H9 (cell line): ENCODE measurements around the gene DIP2C. TPM values are rescaled to one million over a fixed set of nuclear protein-coding genes. Genes with fewer than 3 reads are reported as not detected.
A peak's percentile ranks its signal among the peaks of the same experiment; 100 is the strongest.

Experiments
- DNase-seq: peaks from one replicate; pipeline ENCODE4 v3.0.0-alpha.2; 2017
- H2AFZ ChIP-seq: one replicate; pipeline ENCODE4 v1.6.1; 2013; ENCODE audit warnings: mild to moderate bottlenecking, low read length, control low read depth, moderate library complexity
- H2AK5ac ChIP-seq: 2 replicates; pipeline ENCODE4 v1.6.1; 2013; ENCODE audit warnings: low read length, control low read depth, mixed read lengths; ENCODE audit not compliant: insufficient read length
- H2BK120ac ChIP-seq: one replicate; pipeline ENCODE4 v1.6.1; 2013; ENCODE audit warnings: low read depth, mild to moderate bottlenecking, low read length, control low read depth, inconsistent platforms; ENCODE audit not compliant: poor library complexity, severe bottlenecking
- H2BK12ac ChIP-seq: 2 replicates; pipeline ENCODE4 v1.6.1; 2013; ENCODE audit warnings: low read length, control low read depth, mixed read lengths, low read depth; ENCODE audit not compliant: insufficient read length
- H2BK15ac ChIP-seq: 2 replicates; pipeline ENCODE4 v1.6.1; 2013; ENCODE audit warnings: low read depth, low read length, control low read depth
- H2BK20ac ChIP-seq: one replicate; pipeline ENCODE4 v1.6.1; 2013; ENCODE audit warnings: low read depth, mild to moderate bottlenecking, low read length, control low read depth, inconsistent platforms; ENCODE audit not compliant: poor library complexity, severe bottlenecking
- H2BK5ac ChIP-seq: 2 replicates; pipeline ENCODE4 v1.6.1; 2013; ENCODE audit warnings: low read length, control low read depth, mixed read lengths; ENCODE audit not compliant: insufficient read length
- H3K14ac ChIP-seq: 2 replicates; pipeline ENCODE4 v1.6.1; 2013; ENCODE audit warnings: low read length, control low read depth; ENCODE audit not compliant: insufficient read depth
- H3K18ac ChIP-seq: 2 replicates; pipeline ENCODE4 v1.6.1; 2013; ENCODE audit warnings: low read depth, mild to moderate bottlenecking, mixed read lengths, low read length, control low read depth; ENCODE audit not compliant: insufficient read length
- H3K23ac ChIP-seq: 2 replicates; pipeline ENCODE4 v1.6.1; 2013; ENCODE audit warnings: low read length, control low read depth, mixed read lengths, low read depth; ENCODE audit not compliant: insufficient read length
- H3K23me2 ChIP-seq: 2 replicates; pipeline ENCODE4 v1.6.1; 2013; ENCODE audit warnings: low read depth, mild to moderate bottlenecking, mixed read lengths, low read length, control low read depth; ENCODE audit not compliant: insufficient read length, poor library complexity, severe bottlenecking
- H3K27ac ChIP-seq: 2 replicates; pipeline ENCODE4 v1.5.1; 2013; ENCODE audit warnings: low read length, control low read depth, mixed read lengths, low read depth; ENCODE audit not compliant: insufficient read length
- H3K27me3 ChIP-seq: 2 replicates; pipeline ENCODE4 v1.6.1; 2013; ENCODE audit warnings: low read length, control low read depth, inconsistent platforms; ENCODE audit not compliant: insufficient read depth
- H3K4ac ChIP-seq: 2 replicates; pipeline ENCODE4 v1.6.1; 2013; ENCODE audit warnings: low read depth, mild to moderate bottlenecking, control low read depth, inconsistent platforms, low read length, moderate library complexity
- H3K4me1 ChIP-seq: 2 replicates; pipeline ENCODE4 v1.6.1; 2013; ENCODE audit warnings: low read length, control low read depth, inconsistent platforms; ENCODE audit not compliant: insufficient read depth
- H3K4me2 ChIP-seq: 2 replicates; pipeline ENCODE4 v1.6.1; 2013; ENCODE audit warnings: low read length, control low read depth, mixed read lengths; ENCODE audit not compliant: insufficient read length, insufficient read depth
- H3K56ac ChIP-seq: 2 replicates; pipeline ENCODE4 v1.6.1; 2013; ENCODE audit warnings: low read depth, mild to moderate bottlenecking, mixed read lengths, low read length, control low read depth; ENCODE audit not compliant: insufficient read length
- H3K79me1 ChIP-seq: 2 replicates; pipeline ENCODE4 v1.6.1; 2013; ENCODE audit warnings: low read depth, mild to moderate bottlenecking, moderate library complexity, low read length, control low read depth, inconsistent platforms; ENCODE audit not compliant: insufficient read depth, poor library complexity, severe bottlenecking
- H3K79me2 ChIP-seq: 2 replicates; pipeline ENCODE4 v1.6.1; 2013; ENCODE audit warnings: low read length, control low read depth, inconsistent platforms; ENCODE audit not compliant: insufficient read depth
- H3K9ac ChIP-seq: 2 replicates; pipeline ENCODE4 v1.6.1; 2013; ENCODE audit warnings: low read length, control low read depth, mixed read lengths; ENCODE audit not compliant: insufficient read length; ENCODE audit errors: extremely low read depth
- H3K9me3 ChIP-seq: one replicate; pipeline ENCODE4 v1.6.1; 2013; ENCODE audit warnings: low read depth, low read length, inconsistent platforms; ENCODE audit not compliant: control insufficient read depth
- H3T11ph ChIP-seq: one replicate; pipeline ENCODE4 v1.6.1; 2013; ENCODE audit warnings: mild to moderate bottlenecking, low read length, control low read depth, inconsistent platforms
- H4K20me1 ChIP-seq: one replicate; pipeline ENCODE4 v1.6.1; 2013; ENCODE audit not compliant: control insufficient read depth, insufficient read length, insufficient read depth
- H4K5ac ChIP-seq: 2 replicates; pipeline ENCODE4 v1.6.1; 2013; ENCODE audit warnings: low read depth, mild to moderate bottlenecking, mixed read lengths, low read length, control low read depth; ENCODE audit not compliant: insufficient read length
- H4K8ac ChIP-seq: replicated peaks from 2 replicates; pipeline ENCODE4 v1.6.1; 2013; ENCODE audit warnings: low read length, control low read depth, mixed read lengths, low read depth; ENCODE audit not compliant: insufficient read length
- H4K91ac ChIP-seq: 2 replicates; pipeline ENCODE4 v1.6.1; 2013; ENCODE audit warnings: low read depth, mild to moderate bottlenecking, moderate library complexity, mixed read lengths, low read length, control low read depth; ENCODE audit not compliant: insufficient read length
- H3K27ac Mint-ChIP-seq, 3 experiments: 2 replicates in 2 of 3; 3 replicates in 1 of 3; pipeline ENCODE4 v1.8.0; 2020 to 2021; ENCODE audit warnings: mixed read lengths in 3 of 3, mild to moderate bottlenecking in 1 of 3, moderate library complexity in 1 of 3
- H3K27me3 Mint-ChIP-seq: 2 replicates; pipeline ENCODE4 v1.8.0; 2021; ENCODE audit warnings: low read depth, mild to moderate bottlenecking, moderate library complexity, mixed read lengths
- H3K36me3 Mint-ChIP-seq, 3 experiments: 2 replicates in 2 of 3; 3 replicates in 1 of 3; pipeline ENCODE4 v1.8.0; 2020 to 2021; ENCODE audit warnings: low read depth in 3 of 3, mixed read lengths in 3 of 3; ENCODE audit not compliant: insufficient read depth in 1 of 3
- H3K4me1 Mint-ChIP-seq, 2 experiments: 2 replicates each; pipeline ENCODE4 v1.8.0; 2020; ENCODE audit warnings: mixed read lengths in 2 of 2
- H3K4me3 Mint-ChIP-seq, 2 experiments: 2 replicates in 1 of 2; 3 replicates in 1 of 2; pipeline ENCODE4 v1.8.0; 2020 to 2021; ENCODE audit warnings: mild to moderate bottlenecking in 2 of 2, mixed read lengths in 2 of 2, moderate library complexity in 1 of 2
- H3K9me3 Mint-ChIP-seq, 2 experiments: 2 replicates in 1 of 2; 3 replicates in 1 of 2; pipeline ENCODE4 v1.8.0; 2020; ENCODE audit warnings: mild to moderate bottlenecking in 2 of 2, mixed read lengths in 2 of 2, moderate library complexity in 1 of 2
- CTCF ChIP-seq: fragments of 200-600 bp; sonication (generic); conservative IDR thresholded peaks from 3 replicates; pipeline ENCODE4 v1.8.0; 2021; ENCODE audit warnings: antibody characterized with exemption, mild to moderate bottlenecking
- WGBS: extraction: QIAGEN DNeasy Blood & Tissue Kit; methylation state at CpG from one replicate; pipeline ENCODE4 v1.1.7; 2013; ENCODE audit warnings: missing lambda C conversion rate, low lambda C conversion rate, mixed read lengths; ENCODE audit not compliant: insufficient read length; ENCODE audit errors: extremely low coverage; 5-methylcytosine and 5-hydroxymethylcytosine counted together
- total RNA-seq: library from RNA; stranded (reverse); gene quantifications from 2 replicates; pipeline ENCODE4 v1.2.1, GENCODE V29; 2021

Gene DIP2C
- total RNA-seq, 1 experiment from 2014 or later = 7.9 TPM

DNA sequence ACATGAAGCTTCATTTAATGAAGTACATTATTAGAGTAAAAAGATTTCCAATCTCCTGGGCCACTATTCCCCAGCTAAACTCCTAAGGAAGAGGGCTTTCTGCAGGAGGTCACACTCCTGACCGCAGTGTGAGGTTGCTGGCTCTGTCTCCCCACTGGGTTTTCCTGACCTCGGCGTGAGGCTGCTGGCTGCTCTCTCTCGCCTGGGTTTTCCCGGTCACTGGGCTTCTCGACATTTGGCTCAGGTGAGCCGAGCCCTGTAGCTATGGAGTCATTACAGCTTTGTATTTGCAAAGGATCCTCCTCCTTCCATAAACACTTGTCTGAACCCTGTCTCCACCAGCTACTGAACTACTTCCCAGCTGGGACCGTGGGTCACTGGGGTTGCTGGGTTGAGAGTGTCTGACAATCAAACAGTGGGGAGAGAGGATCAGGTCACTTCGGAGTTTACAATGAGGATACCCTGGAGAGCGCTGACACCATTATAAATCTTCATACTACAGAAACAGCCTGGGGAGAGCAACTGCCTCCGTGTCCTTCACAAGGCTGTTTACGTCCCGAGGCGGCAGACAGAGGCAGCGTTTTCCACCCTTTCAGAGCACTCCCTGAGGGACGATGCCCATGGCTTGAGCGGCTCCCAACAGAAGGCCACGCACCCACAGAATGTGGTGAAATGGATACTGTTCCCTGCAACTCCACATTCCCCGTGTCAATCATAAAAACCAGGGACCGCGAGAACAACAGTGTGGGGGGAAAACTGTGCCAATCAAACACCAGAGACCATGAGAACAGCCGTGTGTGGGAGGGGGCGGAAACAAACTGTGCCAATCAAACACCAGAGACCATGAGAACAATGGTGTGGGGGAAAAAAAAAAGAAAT, 328.0 kb downstream of the DIP2C start:
- H3K9me3 Mint-ChIP-seq = no peaks in the 10 kb centered on the region
- no peaks in the 10 kb centered on the region; a peak in 1 of 4 replicates for H3K4me1 Mint-ChIP-seq
- H2BK15ac ChIP-seq = no peak overlapping the region
- H3K4me1 ChIP-seq = no peaks in the 10 kb centered on the region
- H2BK5ac ChIP-seq = no peak overlapping the region
- no peak overlapping the region for H4K91ac ChIP-seq
- H2BK20ac ChIP-seq = no peak overlapping the region
- H3K27ac ChIP-seq = no peak overlapping the region
- H3K23me2 ChIP-seq = no peaks in the 10 kb centered on the region
- H3K27ac Mint-ChIP-seq = peak overlapping the region in 1 of 3 experiments; percentile 61; a peak in 4 of 7 replicates
- H3K79me2 ChIP-seq = no peaks in the 10 kb centered on the region
- H3K4me3 Mint-ChIP-seq = no peak overlapping the region
- no peak overlapping the region for H3K56ac ChIP-seq
- no peak overlapping the region for H3K4ac ChIP-seq
- H3K4me2 ChIP-seq = no peak overlapping the region
- H2BK120ac ChIP-seq = no peak overlapping the region
- no peaks in the 10 kb centered on the region for H3K27me3 ChIP-seq
- no peak overlapping the region for H3K9ac ChIP-seq
- H3K79me1 ChIP-seq = no peaks in the 10 kb centered on the region
- WGBS = no CpG with 5 or more reads among the region's 23 CpGs
- no peak overlapping the region for H3K18ac ChIP-seq
- peaks cover 6 to 29% (median 24%) of the 10 kb centered on the region in 3 experiments; a peak in 6 of 7 replicates for H3K36me3 Mint-ChIP-seq
- H2AFZ ChIP-seq = no peak overlapping the region
- no peak overlapping the region for H3K23ac ChIP-seq
- no peaks in the 10 kb centered on the region for H4K20me1 ChIP-seq
- no peak for DNase-seq
- no peak overlapping the region for H2AK5ac ChIP-seq
- no peak overlapping the region for H3K14ac ChIP-seq
- no peak for TF ChIP-seq CTCF
- no peak overlapping the region for H3T11ph ChIP-seq
- no peak overlapping the region for H4K5ac ChIP-seq
- no peak overlapping the region for H2BK12ac ChIP-seq
- no peak overlapping the region for H4K8ac ChIP-seq
- no peaks in the 10 kb centered on the region for H3K9me3 ChIP-seq
- no peaks in the 10 kb centered on the region for H3K27me3 Mint-ChIP-seq
